Thymus (tissue), 11 donors: Measurements from ENCODE around the gene BPIFB3. TPM values are rescaled to one million over a fixed set of nuclear protein-coding genes. Genes with fewer than 3 reads are reported as not detected.
"Not testable (repeated sequence)": the region's sequence is repeated elsewhere in the genome, so short reads cannot be mapped to it uniquely, and the experiment has no call there.

Experiments used
- DNase-seq, 9 donors: peaks; one replicate each; pipeline ENCODE4 v3.0.0-alpha.2; 2013; ENCODE audit warnings: low spot score in 9 of 9, low read depth in 6 of 9, missing footprints in 1 of 9
- H3K27ac ChIP-seq, 2 donors: one replicate each; pipeline ENCODE4 v1.5.1; 2013; ENCODE audit warnings: control low read depth in 1 of 2, low read depth in 1 of 2, low read length in 1 of 2, mild to moderate bottlenecking in 1 of 2, moderate library complexity in 1 of 2
- H3K27me3 ChIP-seq, 2 donors: one replicate each; pipeline ENCODE4 v1.5.1; 2013; ENCODE audit warnings: low read length in 1 of 2; ENCODE audit not compliant: control insufficient read depth in 2 of 2, insufficient read depth in 1 of 2
- H3K36me3 ChIP-seq, 2 donors: one replicate each; pipeline ENCODE4 v1.5.1; 2013; ENCODE audit warnings: low read length in 1 of 2, mild to moderate bottlenecking in 1 of 2, moderate library complexity in 1 of 2; ENCODE audit not compliant: control insufficient read depth in 2 of 2, insufficient read depth in 2 of 2
- H3K4me1 ChIP-seq, 2 donors: one replicate each; pipeline ENCODE4 v1.5.1; 2013; ENCODE audit warnings: low read length in 2 of 2; ENCODE audit not compliant: control insufficient read depth in 2 of 2, insufficient read depth in 2 of 2
- H3K4me3 ChIP-seq, 2 donors: one replicate each; pipeline ENCODE4 v1.5.1; 2013; ENCODE audit warnings: low read length in 2 of 2, control low read depth in 1 of 2, mild to moderate bottlenecking in 1 of 2
- H3K9me3 ChIP-seq, 2 donors: one replicate each; pipeline ENCODE4 v1.5.1; 2013; ENCODE audit warnings: low read length in 1 of 2, mild to moderate bottlenecking in 1 of 2; ENCODE audit not compliant: control insufficient read depth in 2 of 2, insufficient read depth in 1 of 2
- WGBS: extraction: QIAGEN DNeasy Blood & Tissue Kit; methylation state at CpG from one replicate; pipeline ENCODE4 v1.1.7; 2013; 5-methylcytosine and 5-hydroxymethylcytosine counted together
- polyA plus RNA-seq: library from polyadenylated mRNA; stranded (reverse); fragments of 200-250 nt; gene quantifications from one replicate; pipeline ENCODE4 v1.2.3, GENCODE V29; 2013
- total RNA-seq: library from RNA; stranded (reverse); fragments of 120-200 nt; gene quantifications from one replicate; pipeline ENCODE4 v1.2.4, GENCODE V29; 2013
- donor health status: healthy.

The BPIFB3 gene
- total and polyA plus RNA-seq, 2 donors, result 0.05 to 0.48 TPM

- 91% methylated on average over 3 of the region's 3 CpGs for WGBS
- H3K27ac ChIP-seq, result no peak overlapping the region
- H3K9me3 ChIP-seq, result no peaks in the 10 kb centered on the region
- H3K4me1 ChIP-seq, result no peaks in the 10 kb centered on the region
- peaks cover 0 to 2% of the 10 kb centered on the region in 2 donors for H3K27me3 ChIP-seq
- no peaks in the 10 kb centered on the region for H3K36me3 ChIP-seq
- no peak for DNase-seq
- H3K4me3 ChIP-seq, result no peak overlapping the region
These were observed 50.6 kb downstream of the BPIFB3 start for GRCh38 chr20:33104336-33104735.

- H3K27me3 ChIP-seq, result peaks cover 0 to under 1% of the 10 kb centered on the region in 2 donors
- H3K27ac ChIP-seq, result no peak overlapping the region
- no peak for DNase-seq
- H3K9me3 ChIP-seq, result no peaks in the 10 kb centered on the region
- no peak overlapping the region for H3K4me3 ChIP-seq
- no peaks in the 10 kb centered on the region for H3K4me1 ChIP-seq
- H3K36me3 ChIP-seq, result no peaks in the 10 kb centered on the region
- WGBS, result 92% methylated on average over 8 of the region's 8 CpGs
These were observed 51.7 kb downstream of the BPIFB3 start for GRCh38 chr20:33105316-33105924.

GRCh38 chr20:33106058-33106620 is 52.4 kb downstream of the BPIFB3 start:
- not testable (repeated sequence) for H3K4me3 ChIP-seq, H3K27ac ChIP-seq, H3K4me1 ChIP-seq, DNase-seq, H3K36me3 ChIP-seq, H3K9me3 ChIP-seq, H3K27me3 ChIP-seq
- 80% methylated on average over 7 of the region's 7 CpGs for WGBS

GRCh38 chr20:33108661-33109060 is 55.0 kb downstream of the BPIFB3 start:
- no peaks in the 10 kb centered on the region for H3K9me3 ChIP-seq
- H3K27ac ChIP-seq, result no peak overlapping the region
- H3K4me3 ChIP-seq, result no peak overlapping the region
- 91% methylated on average over 2 of the region's 2 CpGs for WGBS
- H3K4me1 ChIP-seq, result no peaks in the 10 kb centered on the region
- no peaks in the 10 kb centered on the region for H3K36me3 ChIP-seq
- no peaks in the 10 kb centered on the region for H3K27me3 ChIP-seq
- DNase-seq, result no peak

- H3K27ac ChIP-seq, result no peak overlapping the region
- H3K4me1 ChIP-seq, result no peaks in the 10 kb centered on the region
- H3K36me3 ChIP-seq, result no peaks in the 10 kb centered on the region
- 84% methylated on average over 8 of the region's 8 CpGs for WGBS
- H3K27me3 ChIP-seq, result no peaks in the 10 kb centered on the region
- no peak for DNase-seq
- no peaks in the 10 kb centered on the region for H3K9me3 ChIP-seq
- H3K4me3 ChIP-seq, result no peak overlapping the region
These were observed 56.6 kb downstream of the BPIFB3 start for GRCh38 chr20:33110147-33110825.

- DNase-seq, result no peak
- 96% methylated on average over 5 of the region's 5 CpGs for WGBS
- Histone ChIP-seq H3K36me3 (no peaks in the 10 kb centered on the region), H3K4me3 (no peak overlapping the region), H3K27ac (no peak overlapping the region), H3K4me1 (no peaks in the 10 kb centered on the region), H3K27me3 (no peaks in the 10 kb centered on the region), H3K9me3 (no peaks in the 10 kb centered on the region)
These were observed 57.6 kb downstream of the BPIFB3 start for GRCh38 chr20:33111306-33111705.

GRCh38 chr20:33112547-33113386 is 59.1 kb downstream of the BPIFB3 start:
- 89% methylated on average over 7 of the region's 7 CpGs for WGBS
- Histone ChIP-seq H3K4me3 (no peak overlapping the region), H3K36me3 (no peaks in the 10 kb centered on the region), H3K9me3 (no peaks in the 10 kb centered on the region), H3K4me1 (no peaks in the 10 kb centered on the region), H3K27ac (no peak overlapping the region), H3K27me3 (no peaks in the 10 kb centered on the region)
- no peak for DNase-seq

- no peak overlapping the region for H3K4me3 ChIP-seq
- 93% methylated on average over 6 of the region's 6 CpGs for WGBS
- H3K27me3 ChIP-seq, result no peaks in the 10 kb centered on the region
- H3K9me3 ChIP-seq, result no peaks in the 10 kb centered on the region
- DNase-seq, result no peak
- no peaks in the 10 kb centered on the region for H3K36me3 ChIP-seq
- H3K27ac ChIP-seq, result no peak overlapping the region
- H3K4me1 ChIP-seq, result no peaks in the 10 kb centered on the region
These were observed 59.7 kb downstream of the BPIFB3 start for GRCh38 chr20:33113387-33113908.

- not testable (repeated sequence) for DNase-seq, H3K4me3 ChIP-seq, H3K27ac ChIP-seq, H3K9me3 ChIP-seq, H3K4me1 ChIP-seq, H3K27me3 ChIP-seq, H3K36me3 ChIP-seq
- WGBS, result 96% methylated on average over 33 of the region's 34 CpGs
These were observed 61.8 kb downstream of the BPIFB3 start for GRCh38 chr20:33115501-33115900.
